SK-N-SH (cell line): ENCODE measurements around the gene C3orf22. TPM values are rescaled to one million over a fixed set of nuclear protein-coding genes. Genes with fewer than 3 reads are reported as not detected.

Experiments used
- CTCF ChIA-PET: fragments of 300-600, 350-600 bp; formaldehyde crosslinking; extraction: SDS; loops from one replicate; lab custom pipeline; 2021; lab: Yijun Ruan, JAX
- POLR2A ChIA-PET: fragments of 350-600 bp; sonication (Branson Sonifier 250); formaldehyde crosslinking; extraction: SDS; loops from one replicate; lab custom pipeline; 2020; ENCODE audit warnings: antibody characterized with exemption, inconsistent platforms; lab: Yijun Ruan, JAX
- DNase-seq: peaks from one replicate; pipeline ENCODE4 v3.0.0; 2012
- H2AFZ ChIP-seq: fragments of 200-600 bp; sonication (generic); 2 replicates; pipeline ENCODE4 v1.8.1; 2016; ENCODE audit warnings: antibody characterized with exemption, mild to moderate bottlenecking, low read depth
- H3F3A ChIP-seq: fragments of 200-600 bp; sonication (generic); replicated peaks from 2 replicates; pipeline ENCODE3; 2016; ENCODE audit warnings: antibody characterized with exemption, mild to moderate bottlenecking; ENCODE audit not compliant: insufficient read depth
- H3K27ac ChIP-seq, 2 experiments: fragments of 200-500 bp in 1 of 2; fragments of 200-600 bp in 1 of 2; sonication (Bioruptor generic) in 1 of 2; sonication (generic), shearing (Covaris generic) in 1 of 2; 2 replicates each; pipeline versions ENCODE4 v1.5.1 to v1.6.1; 2014 to 2016; ENCODE audit warnings: low read depth in 2 of 2, inconsistent platforms in 1 of 2, low read length in 1 of 2, mild to moderate bottlenecking in 1 of 2, mixed read lengths in 1 of 2
- H3K27me3 ChIP-seq: fragments of 200-600 bp; sonication (generic), shearing (Covaris generic); 2 replicates; pipeline ENCODE4 v1.6.1; 2016; ENCODE audit warnings: mixed run types; ENCODE audit not compliant: insufficient read depth
- H3K36me3 ChIP-seq, 2 experiments: fragments of 200-500 bp in 1 of 2; fragments of 200-600 bp in 1 of 2; sonication (Bioruptor generic) in 1 of 2; sonication (generic) in 1 of 2; replicated peaks in 1 of 2; 2 replicates each; pipeline versions ENCODE3 to v1.5.1; 2014 to 2016; ENCODE audit warnings: low read length in 1 of 2, mild to moderate bottlenecking in 1 of 2; ENCODE audit not compliant: insufficient read depth in 2 of 2, control insufficient read depth in 1 of 2
- H3K4me1 ChIP-seq, 2 experiments: fragments of 200-500 bp in 1 of 2; fragments of 200-600 bp in 1 of 2; sonication (Bioruptor generic) in 1 of 2; sonication (generic), shearing (Covaris generic) in 1 of 2; 2 replicates each; pipeline versions ENCODE4 v1.5.1 to v1.6.1; 2014 to 2016; ENCODE audit warnings: low read depth in 1 of 2, low read length in 1 of 2, mixed run types in 1 of 2; ENCODE audit not compliant: insufficient read depth in 2 of 2, control insufficient read depth in 1 of 2
- H3K4me2 ChIP-seq: fragments of 200-600 bp; sonication (generic), shearing (Covaris generic); 2 replicates; pipeline ENCODE4 v1.6.1; 2017; ENCODE audit warnings: mixed run types
- H3K4me3 ChIP-seq, 2 experiments: fragments of 200-500 bp in 1 of 2; fragments of 200-600 bp in 1 of 2; sonication (Bioruptor generic) in 1 of 2; sonication (generic), shearing (Covaris generic) in 1 of 2; 2 replicates each; pipeline versions ENCODE4 v1.5.1 to v1.8.1; 2014 to 2016; ENCODE audit warnings: low read depth in 2 of 2, inconsistent platforms in 1 of 2, low read length in 1 of 2, mild to moderate bottlenecking in 1 of 2, mixed read lengths in 1 of 2, moderate library complexity in 1 of 2
- H3K79me2 ChIP-seq: fragments of 200-600 bp; sonication (generic); 2 replicates; pipeline ENCODE4 v1.8.1; 2017; ENCODE audit warnings: mild to moderate bottlenecking; ENCODE audit not compliant: insufficient read depth
- H3K9ac ChIP-seq: fragments of 200-600 bp; sonication (generic); 2 replicates; pipeline ENCODE4 v1.6.1; 2017; ENCODE audit warnings: mixed run types
- H3K9me2 ChIP-seq: fragments of 200-600 bp; sonication (generic); 2 replicates; pipeline ENCODE4 v1.6.1; 2017; ENCODE audit warnings: mixed run types
- H3K9me3 ChIP-seq: fragments of 200-600 bp; sonication (generic); 2 replicates; pipeline ENCODE4 v1.6.1; 2017; ENCODE audit warnings: mixed run types, mild to moderate bottlenecking, moderate library complexity
- H4K20me1 ChIP-seq: fragments of 200-600 bp; sonication (generic); 2 replicates; pipeline ENCODE4 v1.6.1; 2017; ENCODE audit warnings: mild to moderate bottlenecking, mixed run types; ENCODE audit not compliant: insufficient read depth
- CHD2 ChIP-seq: fragments of 150-350 bp; IDR thresholded peaks from 2 replicates; pipeline ENCODE4 v1.6.1; 2018; ENCODE audit warnings: low read length; ENCODE audit not compliant: partially characterized antibody
- CTCF ChIP-seq: fragments of 200-600 bp; sonication (generic); IDR thresholded peaks from 2 replicates; pipeline ENCODE4 v1.6.1; 2017; ENCODE audit warnings: antibody characterized with exemption, mild to moderate bottlenecking, moderate library complexity
- ELF1 ChIP-seq: IDR thresholded peaks from 2 replicates; pipeline ENCODE4 v1.4.0; 2012
- EZH2phosphoT487 ChIP-seq: fragments of 200-600 bp; sonication (generic); IDR thresholded peaks from 2 replicates; pipeline ENCODE4 v1.6.1; 2017; ENCODE audit warnings: low read depth, mixed run types, mild to moderate bottlenecking, antibody characterized with exemption, moderate library complexity, borderline replicate concordance
- FOXJ3 ChIP-seq: sonication (generic); formaldehyde crosslinking; IDR thresholded peaks from 2 replicates; pipeline ENCODE4 v1.5.1; 2020; ENCODE audit warnings: mild to moderate bottlenecking, missing genetic modification reagents
- GABPA ChIP-seq: IDR thresholded peaks from 2 replicates; pipeline ENCODE4 v1.4.0; 2012; ENCODE audit warnings: low read depth, mild to moderate bottlenecking
- NFIC ChIP-seq: IDR thresholded peaks from 2 replicates; pipeline ENCODE4 v1.4.0; 2012; ENCODE audit warnings: borderline replicate concordance
- NRF1 ChIP-seq: IDR thresholded peaks from 2 replicates; pipeline ENCODE4 v1.6.1; 2012; ENCODE audit warnings: low read depth, mild to moderate bottlenecking, low read length
- POLR2AphosphoS5 ChIP-seq: IDR thresholded peaks from 2 replicates; pipeline ENCODE4 v1.6.1; 2012; ENCODE audit warnings: low read depth, low read length
- RAD21 ChIP-seq: IDR thresholded peaks from 2 replicates; pipeline ENCODE4 v1.6.1; 2012; ENCODE audit warnings: mild to moderate bottlenecking, low read length
- RCOR1 ChIP-seq: fragments of 150-350 bp; IDR thresholded peaks from 2 replicates; pipeline ENCODE4 v1.6.1; 2017; ENCODE audit warnings: antibody characterized with exemption, low read length
- REST ChIP-seq: IDR thresholded peaks from 2 replicates; pipeline ENCODE4 v1.6.1; 2012; ENCODE audit warnings: mild to moderate bottlenecking, low read depth, low read length, moderate library complexity
- RXRA ChIP-seq: IDR thresholded peaks from 2 replicates; pipeline ENCODE4 v1.4.0; 2012; ENCODE audit warnings: low read depth, mild to moderate bottlenecking, borderline replicate concordance
- SIN3A ChIP-seq: IDR thresholded peaks from 2 replicates; pipeline ENCODE4 v1.6.1; 2012; ENCODE audit warnings: low read depth, mild to moderate bottlenecking, low read length, moderate library complexity, borderline replicate concordance
- USF2 ChIP-seq: fragments of 150-350 bp; IDR thresholded peaks from 2 replicates; pipeline ENCODE4 v1.6.1; 2017; ENCODE audit warnings: antibody characterized with exemption, low read length, low read depth, borderline replicate concordance
- ZBTB33 ChIP-seq: IDR thresholded peaks from 2 replicates; pipeline ENCODE4 v1.4.0; 2012; ENCODE audit warnings: low read depth, borderline replicate concordance
- WGBS: methylation state at CpG from one replicate; pipeline ENCODE4 v1.1.6; 2017; ENCODE audit warnings: low lambda C conversion rate; 5-methylcytosine and 5-hydroxymethylcytosine counted together
- polyA plus RNA-seq, 3 experiments: library from polyadenylated mRNA; depleted of rRNA; stranded (reverse); fragments of >200 nt; gene quantifications; 2 replicates each; pipeline ENCODE4 v1.2.3, GENCODE V29; 2012

The C3orf22 gene
- polyA plus RNA-seq, 1 of the 3 experiments (the other 2 are of a cell fraction), result not detected

DNA sequence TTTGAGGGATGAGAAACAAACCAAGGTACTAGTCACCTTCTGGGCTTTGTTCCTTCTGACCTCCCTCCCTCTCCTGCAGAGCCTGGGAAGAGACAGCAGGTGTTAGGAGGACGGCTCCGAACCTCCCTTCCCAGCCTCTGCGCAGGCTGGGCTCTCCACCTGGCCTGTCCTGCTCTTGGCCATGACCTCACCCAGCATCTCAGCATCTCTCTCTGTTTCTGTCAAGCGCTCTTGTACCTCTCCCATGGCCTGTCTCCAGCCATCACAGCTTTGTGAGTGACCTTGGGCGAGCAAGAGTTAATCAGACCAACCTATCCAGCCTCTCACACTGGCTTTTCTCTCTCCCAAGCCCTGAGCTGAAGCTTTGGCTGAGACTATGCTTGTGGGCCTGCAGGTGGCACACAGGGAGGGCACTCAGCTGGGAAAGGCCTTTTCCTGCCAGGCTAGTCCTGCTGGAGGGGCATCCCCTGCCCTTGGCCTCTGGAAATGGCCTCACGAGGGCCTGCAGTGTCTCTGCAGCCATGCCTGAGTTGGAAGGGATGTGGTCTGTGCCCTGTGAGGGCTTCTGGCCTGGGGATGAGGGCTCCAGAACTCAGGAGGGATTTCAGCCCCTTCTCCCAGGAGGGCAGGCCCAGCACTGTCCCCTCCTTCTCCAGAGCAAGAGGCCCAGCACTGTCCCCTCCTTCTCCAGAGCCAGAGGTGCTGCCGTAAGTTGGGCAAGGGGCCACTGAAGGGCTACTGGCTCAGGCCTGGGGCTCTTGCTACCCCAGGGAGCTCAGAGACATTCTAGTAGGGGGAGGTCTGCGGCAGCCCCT is 32.7 kb downstream of the C3orf22 start:
- ChIA-PET POLR2A (interaction anchor here (0.5 kb wide), 1 partner anchor 1608 kb away, joined by 4 read pairs; no protein-coding TSS in a partner anchor), CTCF (interaction anchor here (1.1 to 1.3 kb wide), 3 partner anchors 12 to 89 kb away, joined by 3 to 4 read pairs (median 3); no protein-coding TSS in a partner anchor)
- no peak overlapping the region for H3K27ac ChIP-seq

DNA sequence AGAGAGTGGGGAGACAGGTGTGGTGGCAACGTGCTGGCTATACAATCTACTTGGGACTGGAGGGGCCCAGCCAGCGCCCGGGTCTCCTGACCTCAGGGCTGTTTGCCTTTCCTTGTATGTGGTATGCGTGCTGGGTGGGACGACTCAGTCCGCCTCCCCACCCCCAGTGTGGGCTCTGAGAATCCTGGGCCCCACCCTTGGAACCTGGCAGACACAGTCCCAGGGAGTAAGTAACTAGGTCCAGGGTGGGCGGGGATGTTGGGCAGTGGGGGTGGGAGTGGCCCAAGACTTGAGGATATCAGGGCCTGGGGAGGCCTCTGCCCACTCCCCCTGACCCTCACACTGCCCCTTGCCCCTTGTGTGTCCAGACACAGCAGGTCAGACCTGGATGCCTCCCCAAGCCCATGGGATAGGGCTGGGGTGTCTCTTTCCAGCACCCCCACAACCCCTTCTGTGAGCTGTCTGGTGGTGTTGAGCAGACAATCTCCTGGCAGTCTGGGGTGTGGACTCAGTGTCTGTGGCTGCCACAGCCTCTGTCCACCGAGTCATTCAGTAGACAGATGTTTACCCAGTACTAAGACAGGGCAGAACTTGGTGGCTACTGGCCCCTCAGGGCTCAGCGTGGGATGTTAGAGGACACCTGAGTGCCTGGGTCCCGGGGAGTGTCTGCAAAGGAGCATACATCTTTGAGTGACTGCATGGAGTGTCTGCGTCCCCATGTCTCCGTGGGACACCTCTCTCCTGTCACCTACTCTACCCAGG is 33.5 kb downstream of the C3orf22 start:
- WGBS, result 92% methylated on average over 8 of the region's 12 CpGs
- H3K4me1 ChIP-seq, result peaks cover 0 to 39% of the 10 kb centered on the region in 2 experiments; a peak in 1 of 4 replicates
- no peak overlapping the region for H3K27ac ChIP-seq
- H3K9me3 ChIP-seq, result no peaks in the 10 kb centered on the region
- no peaks in the 10 kb centered on the region; the same call in 1 of the 2 replicates for H3K27me3 ChIP-seq
- H3K9me2 ChIP-seq, result no peaks in the 10 kb centered on the region
- CTCF ChIA-PET, result interaction anchor here (0.8 to 4.2 kb wide), 5 partner anchors 14 to 1022 kb away, joined by 3 to 45 read pairs (median 3); no protein-coding TSS in a partner anchor
- POLR2A ChIA-PET, result interaction anchor here (0.5 kb wide), 1 partner anchor 1609 kb away, joined by 4 read pairs; no protein-coding TSS in a partner anchor
- no peaks in the 10 kb centered on the region for H4K20me1 ChIP-seq
- no peak overlapping the region for H3K4me3 ChIP-seq
- DNase-seq, result no peak
- no peak overlapping the region for H2AFZ ChIP-seq
- no peaks in the 10 kb centered on the region for H3F3A ChIP-seq
- no peaks in the 10 kb centered on the region for H3K79me2 ChIP-seq
- H3K36me3 ChIP-seq, result no peaks in the 10 kb centered on the region
- no peak overlapping the region for H3K4me2 ChIP-seq
- no peak overlapping the region for H3K9ac ChIP-seq
- TF ChIP-seq POLR2AphosphoS5 (no peak), NFIC (no peak), ZBTB33 (no peak), GABPA (no peak), EZH2phosphoT487 (no peak), CHD2 (no peak), RAD21 (no peak), FOXJ3 (CRISPR knock-in tag) (no peak), RCOR1 (no peak), CTCF (no peak), RXRA (no peak), REST (no peak), ELF1 (no peak), USF2 (no peak), NRF1 (no peak)

More for the DNA sequence above, 32.7 kb downstream of the C3orf22 start:
- H2AFZ ChIP-seq, result no peak overlapping the region
- H3K4me1 ChIP-seq, result peaks cover 0 to 45% of the 10 kb centered on the region in 2 experiments; a peak in 1 of 4 replicates
- DNase-seq, result no peak
- no peaks in the 10 kb centered on the region for H3K9me3 ChIP-seq
- H3K9me2 ChIP-seq, result no peaks in the 10 kb centered on the region
- no peaks in the 10 kb centered on the region; the same call in 1 of the 2 replicates for H3K27me3 ChIP-seq
- H3K4me2 ChIP-seq, result no peak overlapping the region
- H3K4me3 ChIP-seq, result no peak overlapping the region
- no peaks in the 10 kb centered on the region for H3F3A ChIP-seq
- no peaks in the 10 kb centered on the region for H3K79me2 ChIP-seq
- WGBS, result 80% methylated on average over 6 of the region's 8 CpGs
- TF ChIP-seq SIN3A (no peak), RCOR1 (no peak)
- no peaks in the 10 kb centered on the region for H3K36me3 ChIP-seq
- H4K20me1 ChIP-seq, result no peaks in the 10 kb centered on the region
- no peak overlapping the region for H3K9ac ChIP-seq
